Astrocyte (in vitro differentiated cells and primary cell): ENCODE results near the gene DEFB118.

Experiments used
- EZH2 ChIP-seq: IDR thresholded peaks from 2 replicates; pipeline ENCODE4 v1.6.1; 2012; ENCODE audit warnings: mild to moderate bottlenecking, low read length, inconsistent platforms; ENCODE audit not compliant: insufficient read depth
- TF ChIP-seq, protein P1 (sequence below): IDR thresholded peaks from 2 replicates; pipeline ENCODE4 v1.5.1; 2011; ENCODE audit warnings: low read depth, mild to moderate bottlenecking, inconsistent platforms, low read length, moderate library complexity; ENCODE audit not compliant: insufficient read depth

DNA sequence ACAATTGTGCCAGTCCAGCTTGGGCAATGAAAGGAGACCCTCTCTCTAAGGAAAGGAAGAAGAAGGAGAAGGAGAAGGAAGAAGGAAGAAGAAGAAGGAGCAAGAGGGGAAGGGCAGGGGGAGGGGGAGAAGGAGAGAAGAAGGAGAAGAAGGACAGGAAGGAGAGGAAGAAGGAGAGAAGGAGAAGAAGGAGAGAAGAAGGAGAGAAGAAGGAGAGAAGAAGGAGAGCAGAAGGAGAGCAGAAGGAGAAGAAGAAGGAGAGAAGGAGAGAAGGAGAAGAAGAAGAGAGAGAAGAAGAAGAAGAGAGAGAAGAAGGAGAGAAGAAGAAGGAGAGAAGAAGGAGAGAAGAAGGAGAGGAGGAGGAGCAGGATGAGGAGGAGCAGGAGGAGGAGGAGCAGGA is 37.5 kb upstream of the DEFB118 start:
- TF ChIP-seq, protein P1, sequence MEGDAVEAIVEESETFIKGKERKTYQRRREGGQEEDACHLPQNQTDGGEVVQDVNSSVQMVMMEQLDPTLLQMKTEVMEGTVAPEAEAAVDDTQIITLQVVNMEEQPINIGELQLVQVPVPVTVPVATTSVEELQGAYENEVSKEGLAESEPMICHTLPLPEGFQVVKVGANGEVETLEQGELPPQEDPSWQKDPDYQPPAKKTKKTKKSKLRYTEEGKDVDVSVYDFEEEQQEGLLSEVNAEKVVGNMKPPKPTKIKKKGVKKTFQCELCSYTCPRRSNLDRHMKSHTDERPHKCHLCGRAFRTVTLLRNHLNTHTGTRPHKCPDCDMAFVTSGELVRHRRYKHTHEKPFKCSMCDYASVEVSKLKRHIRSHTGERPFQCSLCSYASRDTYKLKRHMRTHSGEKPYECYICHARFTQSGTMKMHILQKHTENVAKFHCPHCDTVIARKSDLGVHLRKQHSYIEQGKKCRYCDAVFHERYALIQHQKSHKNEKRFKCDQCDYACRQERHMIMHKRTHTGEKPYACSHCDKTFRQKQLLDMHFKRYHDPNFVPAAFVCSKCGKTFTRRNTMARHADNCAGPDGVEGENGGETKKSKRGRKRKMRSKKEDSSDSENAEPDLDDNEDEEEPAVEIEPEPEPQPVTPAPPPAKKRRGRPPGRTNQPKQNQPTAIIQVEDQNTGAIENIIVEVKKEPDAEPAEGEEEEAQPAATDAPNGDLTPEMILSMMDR = no peak
- TF ChIP-seq EZH2 = no peak
